ENCODE measurements around the gene TRERF1. TPM values are rescaled to one million over a fixed set of nuclear protein-coding genes. Genes with fewer than 3 reads are reported as not detected.

TRERF1 gene
- total RNA-seq, 1 donor: 12.0 TPM

- no peak for TF ChIP-seq CTCF (IDR thresholded peaks at IDR 0.05; ENCODE audit: insufficient read depth, low read length)
- no peak for DNase-seq (ENCODE audit: low read depth)
- no peak overlapping the region for H3K4me3 ChIP-seq (ENCODE audit: low read depth, low read length)
These were observed 25.5 kb downstream of the TRERF1 start for GRCh38 chr6:42426191-42426590.

GRCh38 chr6:42424906-42425474, 26.7 kb downstream of the TRERF1 start:
- DNase-seq (ENCODE audit: low read depth): no peak
- H3K4me3 ChIP-seq (ENCODE audit: low read depth, low read length): no peak overlapping the region
- no peak for TF ChIP-seq CTCF (IDR thresholded peaks at IDR 0.05; ENCODE audit: insufficient read depth, low read length)

- no peak for TF ChIP-seq CTCF (IDR thresholded peaks at IDR 0.05; ENCODE audit: insufficient read depth, low read length)
- H3K4me3 ChIP-seq (ENCODE audit: low read depth, low read length): no peak overlapping the region
- no peak for DNase-seq (ENCODE audit: low read depth)
These were observed 28.5 kb downstream of the TRERF1 start for GRCh38 chr6:42423244-42423643.

- no peak for DNase-seq (ENCODE audit: low read depth)
- no peak overlapping the region for H3K4me3 ChIP-seq (ENCODE audit: low read depth, low read length)
- no peak for TF ChIP-seq CTCF (IDR thresholded peaks at IDR 0.05; ENCODE audit: insufficient read depth, low read length)
These were observed 31.0 kb downstream of the TRERF1 start for GRCh38 chr6:42420741-42421140.

- no peak overlapping the region for H3K4me3 ChIP-seq (ENCODE audit: low read depth, low read length)
- DNase-seq (ENCODE audit: low read depth): no peak
- no peak for TF ChIP-seq CTCF (IDR thresholded peaks at IDR 0.05; ENCODE audit: insufficient read depth, low read length)
These were observed 32.0 kb downstream of the TRERF1 start for GRCh38 chr6:42419490-42420280.

GRCh38 chr6:42418724-42419123, 33.0 kb downstream of the TRERF1 start:
- no peak overlapping the region for H3K4me3 ChIP-seq (ENCODE audit: low read depth, low read length)
- TF ChIP-seq CTCF (IDR thresholded peaks at IDR 0.05; ENCODE audit: insufficient read depth, low read length): no peak
- DNase-seq (ENCODE audit: low read depth): no peak

Data from fibroblast of the aortic adventitia (primary cell).